Left renal pelvis (tissue), 4 donors: ENCODE results near the gene NTN1. TPM values are rescaled to one million over a fixed set of nuclear protein-coding genes. Genes with fewer than 3 reads are reported as not detected.
"Not testable (repeated sequence)": the region's sequence is repeated elsewhere in the genome, so short reads cannot be mapped to it uniquely, and the experiment has no call there.

ENCODE experiments used
- DNase-seq, 4 donors: peaks; one replicate each; pipeline ENCODE4 v3.0.0-alpha.2; 2013; ENCODE audit warnings: low read depth in 4 of 4, low spot score in 3 of 4
- polyA plus RNA-seq, 4 donors: library from polyadenylated mRNA; unstranded; fragments of 120-200 nt; gene quantifications; one replicate each; pipeline ENCODE4 v1.2.1, GENCODE V29; 2013; ENCODE audit not compliant: insufficient read length in 4 of 4

NTN1 gene
- polyA plus RNA-seq, 4 donors = 5.2 to 188 (median 9.4) TPM

DNA sequence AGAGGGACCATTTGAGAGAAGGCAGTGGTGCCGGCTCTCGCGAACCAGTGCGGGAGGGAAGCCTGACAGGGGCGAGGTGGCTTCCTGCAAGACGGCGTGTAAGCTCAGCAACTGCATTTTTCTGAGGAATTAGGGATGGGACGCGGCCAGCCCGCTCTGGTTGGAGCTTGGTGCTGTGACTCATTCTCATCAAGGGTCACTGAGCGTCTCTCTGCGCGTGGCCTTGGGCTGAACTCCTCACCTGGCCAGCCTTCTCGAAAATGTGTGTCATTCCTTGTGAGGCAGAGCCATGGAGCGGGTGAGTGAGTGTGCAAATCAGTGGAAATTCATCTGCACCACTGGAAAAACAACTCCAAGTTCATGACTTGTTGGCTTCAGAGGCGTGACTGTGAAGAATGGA lies 52.8 kb downstream of the NTN1 start:
- DNase-seq = no peak

DNA sequence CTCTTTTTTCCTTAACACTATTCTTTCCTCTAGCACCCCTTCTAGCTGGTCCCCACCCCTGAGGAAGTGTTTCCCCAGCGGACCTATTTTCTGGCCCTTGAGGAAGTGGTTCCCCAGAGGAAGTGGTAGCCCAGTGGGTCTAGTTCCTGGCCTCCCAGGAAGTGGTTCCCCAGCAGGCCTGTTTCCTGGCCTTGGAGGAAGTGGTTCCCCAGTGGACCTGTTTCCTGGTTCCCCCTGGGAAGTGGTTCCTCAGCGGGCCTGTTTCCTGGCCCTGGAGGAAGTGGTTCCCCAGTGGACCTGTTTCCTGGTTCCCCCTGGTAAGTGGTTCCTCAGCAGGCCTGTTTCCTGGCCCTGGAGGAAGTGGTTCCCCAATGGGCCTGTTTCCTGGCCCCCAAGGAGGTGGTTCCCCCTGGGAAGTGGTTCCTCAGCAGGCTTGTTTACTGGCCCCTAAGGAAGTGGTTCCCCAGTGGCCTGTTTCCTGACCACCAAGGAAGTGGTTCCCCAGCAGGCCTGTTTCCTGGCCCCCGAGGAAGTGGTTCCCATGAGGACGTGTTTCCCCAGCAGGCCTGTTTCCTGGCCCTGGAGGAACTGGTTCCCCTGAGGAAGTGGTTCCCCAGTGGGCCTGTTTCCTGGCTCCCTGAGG lies 58.3 kb downstream of the NTN1 start:
- no peak for DNase-seq

DNA sequence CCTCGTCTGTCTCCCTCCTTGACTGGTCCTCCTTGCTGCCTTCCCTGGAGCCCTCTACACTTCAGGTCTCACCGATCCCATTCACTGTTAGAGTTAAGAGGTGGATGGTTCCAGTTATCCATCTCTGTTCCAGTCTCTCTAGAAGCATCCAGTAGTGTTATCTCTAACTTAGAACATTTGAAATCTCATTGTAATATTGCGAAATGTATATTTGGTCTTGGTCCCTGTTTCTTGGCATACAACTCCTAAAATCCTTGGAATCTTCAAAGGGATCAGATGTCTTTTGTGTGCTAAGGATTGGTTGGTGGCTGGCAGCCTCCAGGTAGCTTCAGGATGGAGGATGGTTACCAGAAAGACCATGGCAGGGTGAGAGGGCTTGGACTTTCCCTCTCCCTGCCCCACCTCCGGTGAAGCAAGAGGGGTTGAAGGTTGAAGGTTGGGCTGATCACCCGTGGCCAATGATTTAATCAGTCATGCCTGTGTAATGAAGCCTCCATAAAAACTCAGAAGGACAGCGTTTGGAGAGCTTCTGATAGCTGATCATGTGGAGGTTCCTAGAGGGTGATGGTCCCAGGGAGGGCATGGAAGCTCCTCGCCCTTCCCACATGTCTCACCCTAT lies 59.1 kb downstream of the NTN1 start:
- DNase-seq = no peak

DNA sequence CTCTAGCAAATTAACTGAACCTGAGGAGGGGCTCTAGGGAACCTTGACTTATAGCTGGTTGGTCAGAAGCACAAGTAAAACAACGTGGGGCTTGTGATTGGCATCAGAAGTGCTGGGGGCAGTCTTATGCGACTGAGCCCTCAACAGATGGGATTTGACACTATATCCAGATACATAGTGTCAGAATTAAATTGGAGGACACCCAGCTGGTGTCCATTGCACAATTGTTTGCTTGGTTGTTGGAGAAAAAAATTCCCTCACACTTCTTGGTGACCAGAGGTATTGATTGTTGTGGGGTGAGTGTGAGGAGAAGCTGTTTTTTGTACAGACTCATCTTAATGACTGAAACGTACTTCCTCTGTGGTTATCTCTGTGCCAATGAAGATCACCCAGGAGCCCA lies 59.7 kb downstream of the NTN1 start:
- DNase-seq = no peak

DNA sequence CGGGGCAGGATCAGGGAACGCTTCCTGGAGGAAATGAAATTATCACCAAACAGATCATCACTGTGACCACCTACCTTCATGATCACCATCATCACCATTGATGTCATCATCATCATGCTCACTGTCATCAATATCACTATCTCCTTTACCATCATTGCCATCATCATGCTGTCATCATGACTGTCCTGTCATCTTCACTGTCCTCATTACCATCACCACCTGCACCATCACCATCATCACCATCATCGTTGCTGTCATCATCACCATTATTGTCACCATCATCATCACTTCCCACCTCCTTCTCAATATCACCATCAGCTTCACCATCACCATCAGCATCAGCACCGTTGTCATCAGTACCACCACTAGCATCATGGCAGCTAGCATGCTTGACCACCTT lies 65.3 kb downstream of the NTN1 start:
- DNase-seq = no peak

DNA sequence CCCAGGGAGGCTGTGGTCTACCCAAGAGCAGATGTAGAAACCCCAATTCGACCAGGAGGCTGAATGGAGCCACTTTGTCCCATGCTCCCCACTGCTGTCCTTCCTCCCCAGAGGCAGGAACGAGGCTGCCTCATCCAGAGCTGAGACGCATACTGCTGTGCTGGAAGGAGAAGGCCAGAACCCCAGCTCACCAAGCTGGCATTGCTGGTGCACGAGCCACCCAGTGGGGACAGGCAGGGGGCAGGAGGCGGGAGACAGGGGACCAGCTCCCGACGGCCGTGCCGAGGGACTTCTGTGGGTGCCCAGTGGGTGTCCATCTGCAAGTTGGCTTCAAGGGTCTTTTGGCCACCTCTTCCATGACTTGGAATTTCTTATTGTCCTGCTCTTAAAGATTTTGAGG lies 66.6 kb downstream of the NTN1 start:
- DNase-seq = no peak

DNA sequence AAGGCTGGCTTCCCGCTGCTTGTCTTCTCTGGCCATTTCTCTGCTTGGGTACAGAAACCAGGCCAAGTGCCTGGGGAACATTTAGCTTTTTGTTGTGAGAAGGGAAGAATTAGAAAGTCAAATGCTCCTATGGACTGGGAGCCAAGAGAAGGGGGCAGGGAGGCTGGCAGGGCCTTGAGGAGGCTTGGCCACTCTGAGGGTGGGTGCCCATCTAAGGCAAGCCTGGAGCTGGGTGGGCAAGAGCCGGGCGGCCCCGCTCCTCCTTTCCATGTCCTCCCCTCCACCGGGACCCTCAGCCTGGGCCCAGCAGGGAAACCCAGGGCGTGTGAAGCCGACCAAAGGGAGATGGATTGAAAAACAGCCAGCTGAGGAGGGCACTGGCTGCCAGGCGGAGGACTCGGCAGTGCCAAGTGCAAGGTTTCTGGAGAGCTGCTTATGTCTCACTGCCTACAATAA lies 69.4 kb downstream of the NTN1 start:
- no peak for DNase-seq

DNA sequence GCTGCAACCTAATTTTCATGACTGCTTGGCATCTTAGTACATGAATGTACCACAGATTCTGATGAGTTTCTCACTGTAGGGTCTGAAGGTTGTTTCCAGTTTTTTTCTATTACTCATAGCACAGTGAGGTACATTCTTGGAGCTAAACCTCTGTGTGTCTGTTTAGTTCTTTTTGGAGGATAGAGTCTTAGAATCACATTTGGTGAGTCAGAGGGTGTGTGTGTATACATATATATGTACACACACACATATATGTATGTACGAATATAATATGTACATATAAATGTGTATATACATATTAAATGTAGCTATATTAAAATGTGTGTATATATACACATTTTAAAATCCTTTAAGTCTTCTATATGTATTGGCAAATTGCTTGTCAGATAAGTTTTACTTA lies 72.9 kb downstream of the NTN1 start:
- DNase-seq = no peak

DNA sequence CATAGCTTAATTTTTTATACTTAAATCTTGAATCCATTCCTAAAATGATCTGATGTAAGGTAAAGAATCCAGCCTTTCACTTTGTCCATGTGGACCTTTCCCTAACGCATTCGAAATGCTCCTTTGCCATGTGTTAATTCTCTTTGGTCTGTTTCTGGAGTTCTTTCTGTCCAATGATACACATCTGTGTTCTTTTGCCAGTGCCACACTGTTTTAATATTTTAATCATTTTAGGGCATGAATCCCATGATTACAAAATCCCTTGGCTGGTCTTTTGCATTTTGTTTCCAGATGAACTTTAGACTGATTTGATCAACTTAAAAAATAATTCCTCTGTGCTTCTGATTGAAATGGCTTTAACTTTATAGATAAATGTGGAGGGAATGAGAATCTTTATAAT lies 74.1 kb downstream of the NTN1 start:
- no peak for DNase-seq

DNA sequence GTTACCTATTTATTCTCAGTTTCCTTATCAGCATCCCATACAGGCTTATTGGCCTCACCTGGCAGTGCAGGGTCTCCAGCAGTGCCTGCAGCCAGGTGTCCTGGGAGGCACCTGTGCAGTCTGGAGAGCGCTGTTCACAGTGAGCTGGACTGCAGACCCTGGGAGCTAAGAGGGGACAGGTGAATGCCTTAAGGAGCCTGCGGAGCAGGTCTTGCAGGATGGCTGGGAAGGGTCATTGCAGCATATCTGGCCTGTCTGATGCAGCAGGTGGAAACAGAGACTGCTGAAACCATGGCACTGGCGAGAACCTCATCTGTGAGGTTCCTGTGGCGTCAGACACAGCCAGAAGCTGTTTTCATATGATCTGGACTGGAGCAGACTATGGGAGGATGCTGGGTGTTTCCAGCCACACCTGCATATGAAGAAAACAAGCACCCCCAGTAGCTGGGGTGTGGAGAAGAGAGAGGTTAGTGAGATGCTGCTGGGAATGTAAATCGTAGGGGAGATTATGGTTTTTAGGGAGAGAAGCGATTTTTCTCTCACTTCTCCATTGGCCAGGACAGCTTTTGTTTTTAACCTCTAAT lies 77.0 kb downstream of the NTN1 start:
- DNase-seq = no peak

DNA sequence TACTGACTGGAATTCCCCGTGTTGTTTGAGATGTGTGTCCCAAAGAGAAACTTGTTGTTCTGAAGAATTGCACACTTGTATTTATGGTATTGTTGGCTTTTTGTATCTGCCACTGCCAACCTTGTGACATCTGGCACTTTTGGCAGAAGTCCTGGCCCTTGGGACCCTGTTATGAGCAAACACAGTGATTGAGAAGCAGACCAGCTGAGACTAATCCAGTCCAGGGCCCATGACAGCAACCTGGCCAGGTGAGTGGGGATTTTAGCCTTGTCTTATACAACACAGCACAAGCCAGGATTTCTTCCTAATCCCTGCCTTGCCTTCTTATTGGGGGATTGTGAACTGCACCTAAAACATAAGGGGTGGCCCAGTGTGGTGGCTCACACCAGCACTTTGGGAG lies 80.0 kb downstream of the NTN1 start:
- DNase-seq = no peak

DNA sequence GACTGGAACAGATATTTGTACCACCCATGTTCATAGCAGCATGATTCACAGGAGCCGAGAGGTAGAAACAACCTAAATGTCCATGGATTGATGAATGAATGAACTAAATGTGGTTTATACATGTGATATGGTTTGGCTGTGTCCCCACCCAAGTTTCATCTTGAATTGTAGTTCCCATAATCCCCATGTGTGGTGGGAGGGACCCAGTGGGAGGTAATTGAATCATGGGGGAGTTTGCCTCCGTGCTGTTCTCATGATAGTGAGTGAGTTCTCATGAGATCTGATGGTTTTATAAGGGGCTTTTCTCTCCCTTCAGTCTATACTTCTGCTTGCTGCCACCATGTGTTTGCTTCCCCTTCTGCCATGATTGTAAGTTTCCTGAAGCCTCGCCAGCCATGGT lies 81.9 kb downstream of the NTN1 start:
- not testable (repeated sequence) for DNase-seq

DNA sequence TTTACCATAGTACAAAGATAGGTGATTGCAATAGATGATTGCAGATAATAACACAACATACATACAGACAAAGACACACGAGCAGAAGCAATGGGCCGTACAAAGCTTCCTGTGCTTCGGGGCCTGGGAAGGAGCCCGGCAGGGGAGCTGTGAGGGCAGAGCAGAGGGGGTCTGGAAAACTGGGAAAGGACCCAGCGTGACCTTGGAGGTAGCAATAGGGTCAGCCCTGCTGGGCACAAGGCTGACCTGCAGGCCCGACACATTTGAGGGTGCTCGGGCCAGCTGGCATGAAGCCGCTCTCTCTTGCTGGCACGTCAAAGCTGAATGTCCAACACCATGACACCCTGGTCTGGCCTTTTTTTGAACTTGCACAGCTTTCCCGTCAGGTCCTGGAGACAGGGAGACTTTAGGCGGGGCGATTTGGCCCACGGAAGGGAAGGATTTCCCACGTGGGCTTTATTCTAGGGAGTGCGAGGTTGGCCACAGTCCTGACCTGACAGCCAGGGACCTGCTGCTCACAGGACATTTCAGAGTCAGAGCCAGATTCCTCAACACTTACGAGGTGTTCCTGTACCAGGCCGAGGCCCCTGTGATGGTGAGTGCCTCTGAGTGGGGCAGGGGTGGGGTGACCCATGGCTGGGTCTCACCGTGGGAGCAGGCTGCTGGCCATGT lies 83.2 kb downstream of the NTN1 start:
- DNase-seq = no peak

DNA sequence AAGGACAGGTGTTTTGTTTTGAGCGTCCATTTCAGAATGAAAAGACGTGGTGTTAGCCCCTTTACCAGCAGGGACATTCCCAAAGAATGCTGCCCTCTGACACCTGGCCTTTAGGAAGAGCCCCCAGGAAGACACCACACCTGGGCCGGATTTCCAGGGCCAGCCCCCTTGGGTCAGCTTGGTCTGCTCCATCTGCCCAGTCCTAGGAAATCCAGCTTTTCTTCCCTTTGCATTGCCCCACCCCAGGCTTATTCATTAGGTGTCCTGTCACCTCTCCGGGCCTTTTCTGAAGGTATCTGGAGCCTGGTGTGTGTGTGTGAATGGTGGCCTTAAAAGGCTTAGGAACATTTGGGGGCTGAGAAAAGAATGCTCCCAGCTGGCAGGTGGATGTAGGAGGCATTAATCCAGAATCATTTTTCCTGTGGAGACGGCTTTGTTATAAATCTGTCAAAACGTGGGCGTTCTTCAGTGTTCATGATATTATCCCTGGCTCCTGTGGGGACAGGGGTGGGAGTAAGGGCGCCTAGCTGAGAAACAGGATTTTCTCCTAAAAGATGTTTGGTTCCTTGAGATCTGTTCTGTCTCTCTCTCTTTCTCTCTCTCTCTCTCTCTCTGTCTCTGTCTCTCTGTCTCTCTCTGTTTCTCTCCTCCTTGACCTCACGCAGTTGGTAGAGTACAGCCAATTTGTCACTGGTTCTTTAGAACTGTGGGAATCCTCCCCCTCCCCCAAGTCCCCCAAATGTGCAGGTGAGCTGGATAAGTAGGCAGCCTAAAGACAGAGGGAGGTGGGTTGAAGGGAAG lies 84.0 kb downstream of the NTN1 start:
- no peak for DNase-seq

DNA sequence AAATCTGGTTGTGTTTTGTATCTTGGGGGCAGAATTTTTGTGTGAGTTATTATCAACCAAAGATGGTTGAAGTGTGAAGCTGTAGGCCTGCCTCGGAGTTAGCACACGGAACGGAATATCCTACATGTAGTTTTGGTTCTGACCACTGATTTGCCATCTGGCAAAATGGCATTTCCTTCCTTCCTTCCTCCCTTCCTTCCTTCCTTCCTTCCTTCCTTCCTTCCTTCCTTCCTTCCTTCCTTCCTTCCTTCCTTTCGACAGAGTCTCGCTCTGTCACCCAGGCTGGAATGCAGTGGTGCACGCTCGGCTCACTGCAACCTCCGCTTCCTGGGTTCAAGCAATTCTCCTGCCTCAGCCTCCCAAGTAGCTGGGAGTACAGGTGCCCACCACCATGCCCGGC lies 85.0 kb downstream of the NTN1 start:
- DNase-seq = not testable (repeated sequence)

DNA sequence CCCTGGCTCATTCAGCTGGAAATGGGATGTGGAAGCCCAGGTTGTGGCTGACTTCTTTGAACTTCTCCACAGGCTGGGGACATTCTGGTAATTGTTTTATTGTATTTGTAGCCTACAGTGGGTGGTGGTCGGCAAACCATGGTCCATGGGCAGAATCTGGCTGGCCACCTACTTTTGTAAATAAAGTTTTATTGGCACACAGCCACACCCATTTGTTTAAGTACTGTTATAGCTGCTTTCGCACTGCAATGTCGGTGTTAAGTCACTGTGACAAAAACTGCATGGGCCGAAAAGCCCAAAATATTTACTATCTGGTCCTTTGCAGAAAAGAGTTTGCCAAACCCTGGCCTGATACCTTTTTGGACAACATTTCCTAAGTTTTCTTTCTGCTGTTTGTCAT lies 86.2 kb downstream of the NTN1 start:
- no peak for DNase-seq

DNA sequence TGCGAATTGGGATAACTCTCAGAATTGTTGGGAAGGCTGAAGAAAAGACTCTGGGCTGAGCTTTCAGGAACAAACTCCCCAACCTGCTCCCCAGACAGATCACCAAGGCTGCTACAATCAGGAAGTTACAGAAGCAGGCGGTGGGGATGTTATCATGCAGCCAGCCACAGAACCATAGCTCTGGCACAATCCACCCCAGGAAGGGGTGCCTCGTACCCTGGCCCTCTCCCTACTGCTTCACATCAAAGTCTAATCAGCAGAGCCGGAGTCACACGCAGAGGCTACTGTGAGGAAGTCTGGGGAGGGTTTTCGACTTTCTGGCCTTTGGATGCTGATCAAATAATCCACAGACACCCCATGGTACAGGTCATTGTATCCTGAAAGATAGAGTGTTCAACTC lies 86.8 kb downstream of the NTN1 start:
- DNase-seq = no peak

DNA sequence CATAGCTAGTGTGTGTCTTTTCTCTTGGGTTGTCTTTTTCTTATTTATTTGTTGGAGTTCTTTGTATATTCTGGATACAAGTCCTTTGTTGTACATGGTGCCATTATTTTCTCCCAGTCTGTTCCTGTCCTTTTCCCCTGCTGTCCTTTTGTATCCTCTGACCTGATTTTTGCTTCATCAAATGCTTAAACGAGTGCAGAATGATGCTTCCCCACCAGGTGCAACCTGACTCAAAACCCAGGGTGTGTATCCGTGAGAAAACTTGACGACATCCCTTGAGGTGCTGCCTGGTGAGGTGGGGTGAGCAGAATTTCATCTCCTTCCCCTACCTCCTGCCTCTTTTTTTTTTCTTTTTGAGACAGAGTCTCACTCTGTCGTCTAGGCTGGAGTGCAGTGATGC lies 88.6 kb downstream of the NTN1 start:
- DNase-seq = no peak

DNA sequence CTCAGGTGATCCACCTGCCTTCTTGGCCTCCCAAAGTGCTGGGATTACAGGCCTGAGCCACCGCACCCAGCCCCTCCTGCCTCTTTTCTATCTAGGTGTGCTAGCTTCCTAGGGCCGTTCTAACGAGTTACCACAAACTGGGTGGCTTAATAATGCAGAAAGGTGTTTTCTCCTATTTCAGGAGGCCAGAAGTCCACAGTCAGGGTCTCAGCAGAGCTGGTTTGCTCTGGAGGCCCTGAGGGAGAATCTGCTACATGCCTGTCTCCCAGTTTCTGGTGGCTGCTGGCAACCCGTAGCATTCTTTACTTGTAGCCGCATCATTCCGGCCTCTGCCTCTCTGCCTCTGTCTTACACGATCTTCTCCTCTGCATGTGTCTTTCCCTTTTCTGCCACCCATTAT lies 89.2 kb downstream of the NTN1 start:
- no peak for DNase-seq

DNA sequence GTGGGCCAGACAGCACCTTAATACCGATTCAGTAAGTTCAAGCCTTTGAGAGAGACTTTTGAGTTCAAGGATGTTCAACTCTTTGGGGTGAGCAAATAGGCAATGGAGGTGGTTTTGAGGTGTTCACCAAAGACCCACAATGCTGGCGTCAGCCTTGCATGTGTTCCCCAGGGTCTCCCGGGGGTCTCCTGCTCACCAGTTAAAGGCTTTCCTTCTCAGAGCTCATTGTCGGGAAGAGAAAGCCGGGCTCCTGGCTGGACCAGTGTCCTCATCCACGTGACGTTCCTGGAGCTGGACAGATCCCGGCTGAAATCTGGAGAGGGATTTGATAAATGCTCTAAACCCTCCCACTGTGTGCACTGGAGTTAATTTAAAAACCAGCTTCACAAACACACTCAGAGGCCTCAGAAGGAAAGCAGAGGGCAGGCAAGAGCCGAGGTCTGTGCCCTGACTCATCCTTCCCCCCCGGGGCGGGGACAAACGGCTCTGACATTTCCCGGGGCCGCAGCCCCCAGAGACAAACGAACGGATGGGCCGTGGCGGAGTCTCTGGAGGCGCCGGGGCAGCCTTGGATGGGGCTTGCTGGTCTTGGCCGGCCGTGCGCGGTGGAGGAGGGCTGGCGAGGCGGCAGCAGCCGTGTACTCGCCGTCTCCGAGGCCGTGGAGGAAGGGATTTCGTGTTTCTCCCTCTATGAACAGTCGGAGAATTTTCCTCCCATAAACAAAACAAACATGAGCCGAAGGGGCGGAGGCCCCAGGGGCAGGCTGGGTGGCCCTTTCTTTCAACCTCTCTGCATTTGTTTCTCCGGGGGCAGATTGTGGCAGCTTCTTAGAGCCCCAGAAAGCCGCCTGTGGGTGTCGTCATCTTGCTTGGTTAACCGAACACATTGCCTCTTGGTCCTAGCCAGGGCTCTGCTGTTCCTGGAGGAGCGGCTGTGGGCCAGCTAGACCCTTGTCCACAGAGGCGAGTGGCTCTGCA lies 94.2 kb downstream of the NTN1 start:
- DNase-seq = peak; percentile 24 to 51 (median 30)
